KMS-11 (cell line): ENCODE measurements around the gene FLVCR2.

Source experiments
- H2AFZ ChIP-seq: fragments of 200-600 bp; sonication (generic); 2 replicates; pipeline ENCODE4 v1.6.1; 2016; ENCODE audit warnings: antibody characterized with exemption, mixed run types, low read depth
- H3K27ac ChIP-seq: fragments of 200-600 bp; sonication (generic); 2 replicates; pipeline ENCODE4 v1.6.1; 2016; ENCODE audit warnings: mild to moderate bottlenecking, mixed run types
- H3K27me3 ChIP-seq: fragments of 200-600 bp; sonication (generic); 2 replicates; pipeline ENCODE4 v1.6.1; 2017; ENCODE audit warnings: mild to moderate bottlenecking, low read depth, mixed run types, moderate library complexity; ENCODE audit not compliant: insufficient read depth
- H3K36me3 ChIP-seq: fragments of 200-600 bp; sonication (generic); 2 replicates; pipeline ENCODE4 v1.6.1; 2017; ENCODE audit warnings: mild to moderate bottlenecking, mixed run types; ENCODE audit not compliant: insufficient read depth
- H3K4me1 ChIP-seq: fragments of 200-600 bp; sonication (generic); 2 replicates; pipeline ENCODE4 v1.6.1; 2016; ENCODE audit warnings: mild to moderate bottlenecking, low read depth, mixed run types; ENCODE audit not compliant: poor library complexity, severe bottlenecking
- H3K4me2 ChIP-seq: fragments of 200-600 bp; sonication (generic); 2 replicates; pipeline ENCODE4 v1.7.0; 2016; ENCODE audit warnings: mild to moderate bottlenecking, mixed run types
- H3K4me3 ChIP-seq: fragments of 200-600 bp; sonication (generic); IDR thresholded peaks from 2 replicates; pipeline ENCODE4 v1.6.1; 2017; ENCODE audit warnings: low read depth, low read length, mixed read lengths; ENCODE audit not compliant: insufficient read depth
- H3K79me2 ChIP-seq: fragments of 200-600 bp; sonication (generic); 2 replicates; pipeline ENCODE4 v1.6.1; 2016; ENCODE audit warnings: low read depth, mixed run types; ENCODE audit not compliant: insufficient read depth
- H3K9ac ChIP-seq: fragments of 200-600 bp; sonication (generic); 2 replicates; pipeline ENCODE4 v1.6.1; 2016; ENCODE audit warnings: mild to moderate bottlenecking, mixed run types
- H4K20me1 ChIP-seq: fragments of 200-600 bp; sonication (generic); 2 replicates; pipeline ENCODE4 v1.6.1; 2016; ENCODE audit warnings: mild to moderate bottlenecking, mixed run types; ENCODE audit not compliant: insufficient read depth
- CTCF ChIP-seq: fragments of 200-600 bp; sonication (generic); conservative IDR thresholded peaks from 2 replicates; pipeline ENCODE4 v1.6.1; 2017; ENCODE audit warnings: low read depth, mild to moderate bottlenecking, antibody characterized with exemption, low read length, moderate library complexity, mixed read lengths

FLVCR2 gene

GRCh38 chr14:75602503-75602902 is 24.1 kb downstream of the FLVCR2 start:
- no peak overlapping the region for H3K4me3 ChIP-seq

DNA sequence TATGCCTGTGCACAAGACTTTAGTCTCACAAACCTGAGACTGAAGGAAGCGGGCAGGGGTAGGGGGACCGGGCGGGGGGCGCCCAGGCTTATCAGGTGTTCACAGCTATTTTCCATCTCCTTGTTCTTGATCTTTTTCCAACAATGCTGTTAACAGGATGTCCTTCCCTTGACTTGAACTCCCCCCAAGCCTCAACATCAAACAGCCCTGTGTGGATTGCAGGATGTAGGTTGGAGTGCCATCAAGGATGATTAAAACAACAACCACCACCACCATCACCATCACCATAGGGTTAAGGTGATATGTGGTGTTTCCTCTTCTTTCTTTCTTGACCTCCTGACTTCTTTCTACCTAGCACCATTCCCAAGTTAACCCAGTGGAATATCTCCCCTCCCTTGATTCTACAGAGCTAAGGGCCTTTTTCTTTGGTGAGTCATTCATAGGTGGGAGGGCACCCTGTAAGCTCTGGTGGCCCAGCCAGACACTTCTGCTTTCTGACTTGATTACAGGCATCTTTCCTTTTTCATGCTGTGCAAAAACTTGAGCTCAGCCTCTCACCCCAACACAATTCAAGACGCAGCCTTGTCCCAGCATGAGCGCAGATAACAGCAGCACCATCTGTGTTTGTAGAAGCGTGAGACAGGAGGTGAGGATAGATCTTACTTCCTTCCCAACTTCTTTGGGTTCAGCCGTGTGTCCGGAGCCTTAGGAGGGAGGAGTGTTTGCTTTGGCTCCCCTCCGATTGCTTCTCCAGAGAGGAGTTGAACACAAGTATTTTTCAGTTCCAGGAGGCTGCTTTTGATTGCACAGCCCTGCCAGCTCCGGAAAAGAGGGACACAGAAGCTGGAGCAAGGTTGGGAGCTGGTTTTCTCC is 26.8 kb downstream of the FLVCR2 start:
- Histone ChIP-seq H3K27me3 (no peaks in the 10 kb centered on the region), H3K4me2 (no peak overlapping the region), H3K79me2 (no peaks in the 10 kb centered on the region), H3K4me1 (no peaks in the 10 kb centered on the region), H3K9ac (no peak overlapping the region), H2AFZ (no peak overlapping the region), H4K20me1 (no peaks in the 10 kb centered on the region), H3K4me3 (no peak overlapping the region), H3K36me3 (no peaks in the 10 kb centered on the region), H3K27ac (no peak overlapping the region)
- TF ChIP-seq CTCF = no peak

More at GRCh38 chr14:75602503-75602902, 24.1 kb downstream of the FLVCR2 start:
- Histone ChIP-seq H3K4me2 (no peak overlapping the region), H3K27ac (no peak overlapping the region), H3K79me2 (no peaks in the 10 kb centered on the region), H3K36me3 (no peaks in the 10 kb centered on the region), H3K4me1 (no peaks in the 10 kb centered on the region), H3K27me3 (no peaks in the 10 kb centered on the region), H4K20me1 (no peaks in the 10 kb centered on the region), H3K9ac (no peak overlapping the region), H2AFZ (no peak overlapping the region)
- TF ChIP-seq CTCF = no peak

DNA sequence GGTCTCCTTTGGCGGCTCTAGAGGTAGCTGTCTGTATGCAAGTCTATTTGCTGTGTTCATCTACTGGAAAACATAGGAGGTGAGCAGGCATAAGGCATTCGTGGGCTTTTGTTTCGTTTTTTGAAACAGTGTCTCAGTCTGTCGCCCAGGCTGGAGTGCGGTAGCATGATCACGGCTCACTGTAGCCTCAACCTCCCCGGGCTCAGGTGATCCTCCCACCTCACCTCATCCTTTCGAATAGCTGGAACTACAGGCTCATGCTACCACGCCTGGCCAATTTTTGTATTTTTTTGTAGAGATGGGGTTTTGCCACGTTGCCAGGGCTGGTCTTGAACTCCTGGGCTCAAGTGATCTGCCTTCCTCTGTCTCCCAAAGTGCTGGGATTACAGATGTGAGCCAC is 27.5 kb downstream of the FLVCR2 start:
- no peaks in the 10 kb centered on the region for H3K27me3 ChIP-seq
- H3K4me3 ChIP-seq = no peak overlapping the region
- no peak overlapping the region for H3K9ac ChIP-seq
- no peaks in the 10 kb centered on the region for H3K4me1 ChIP-seq
- no peak overlapping the region for H2AFZ ChIP-seq
- no peak overlapping the region for H3K4me2 ChIP-seq
- no peaks in the 10 kb centered on the region for H4K20me1 ChIP-seq
- no peak for TF ChIP-seq CTCF
- H3K36me3 ChIP-seq = no peaks in the 10 kb centered on the region
- H3K79me2 ChIP-seq = no peaks in the 10 kb centered on the region
- no peak overlapping the region for H3K27ac ChIP-seq

GRCh38 chr14:75607044-75607443 is 28.6 kb downstream of the FLVCR2 start:
- no peaks in the 10 kb centered on the region for H3K79me2 ChIP-seq
- TF ChIP-seq CTCF = no peak
- H2AFZ ChIP-seq = no peak overlapping the region
- no peak overlapping the region for H3K9ac ChIP-seq
- no peak overlapping the region for H3K4me2 ChIP-seq
- H3K27ac ChIP-seq = no peak overlapping the region
- no peaks in the 10 kb centered on the region for H3K36me3 ChIP-seq
- H3K4me1 ChIP-seq = no peaks in the 10 kb centered on the region
- no peak overlapping the region for H3K4me3 ChIP-seq
- no peaks in the 10 kb centered on the region for H4K20me1 ChIP-seq
- no peaks in the 10 kb centered on the region for H3K27me3 ChIP-seq
